Right lobe of liver (tissue), 5 donors: Measurements from ENCODE around the gene TCERG1. TPM values are rescaled to one million over a fixed set of nuclear protein-coding genes. Genes with fewer than 3 reads are reported as not detected.

Experiments
- small RNA-seq, 2 experiments: library from RNA; depleted of rRNA; stranded (forward); fragments of <200 nt; gene quantifications; one replicate each; pipeline ENCODE3, GENCODE V24; 2016
- total RNA-seq, 6 experiments: library from RNA; depleted of rRNA in 2 of 6; stranded (reverse); fragments of >200 nt in 2 of 6; fragmentation: NEBNext Ultra II Directional in 3 of 6; extraction: Animal tissue kit (Norgen Biotek cat#: 25700) in 3 of 6; gene quantifications; one replicate each; pipeline versions ENCODE4 v1.1.0 to v1.2.4, GENCODE V29; 2016 to 2023
- donor health status: DM: no; HTN: no; CAD: no.
- donor health status: DM: no; HTN: no; CAD: no.
- donor health status: DM: no; HTN: yes; CAD: no.
- donor health status: DM: no; HTN: yes; CAD: no.

The TCERG1 gene
- total RNA-seq, 6 experiments from 2014 or later: 9.7 to 27.4 (median 18.4) TPM

Small RNA genes within 50 kb of the gene (small RNA-seq; reads per million reads assigned to genes)
- gene RF02271: 0 reads per million in 2 experiments

Other genes with a start within 250 kb of the TCERG1 start
- gene RBM27, start 243.7 kb upstream of the TCERG1 start, total RNA-seq: 10 to 100 TPM in 3 of 6 experiments, 1 to 10 TPM in 3; 5.8 to 14.1 (median 9.8) TPM
- under 1 TPM in 1 of 6 experiments, not detected in 5; 0.31 TPM for gene POU4F3, start 108.5 kb upstream of the TCERG1 start, total RNA-seq
- gene GPR151, start 68.9 kb downstream of the TCERG1 start, total RNA-seq: not detected